GM18861 (cell line): ENCODE results near the gene NEK7.

ENCODE experiments used
- ATAC-seq: cut with Tn5 transposase; IDR thresholded peaks from one replicate; pipeline ENCODE4 v1.9.1; 2021; ENCODE audit not compliant: unreplicated experiment

The NEK7 gene

GRCh38 chr1:198253259-198253658 lies 96.5 kb downstream of the NEK7 start:
- peak; percentile 62 for ATAC-seq

GRCh38 chr1:198253668-198254067 lies 96.9 kb downstream of the NEK7 start:
- peak; percentile 98 for ATAC-seq

GRCh38 chr1:198254521-198254920 lies 97.7 kb downstream of the NEK7 start:
- no peak for ATAC-seq

- ATAC-seq, result no peak
Observed at GRCh38 chr1:198254948-198255347, 98.2 kb downstream of the NEK7 start.

GRCh38 chr1:198255784-198256183 lies 99.0 kb downstream of the NEK7 start:
- no peak for ATAC-seq

- ATAC-seq, result peak; percentile 60
Observed at GRCh38 chr1:198258491-198258890, 101.7 kb downstream of the NEK7 start.

- no peak for ATAC-seq
Observed at GRCh38 chr1:198259333-198260074, 102.7 kb downstream of the NEK7 start.

GRCh38 chr1:198261886-198262285 lies 105.1 kb downstream of the NEK7 start:
- ATAC-seq, result no peak

GRCh38 chr1:198263186-198263585 lies 106.4 kb downstream of the NEK7 start:
- no peak for ATAC-seq

- no peak for ATAC-seq
Observed at GRCh38 chr1:198264282-198264681, 107.5 kb downstream of the NEK7 start.

GRCh38 chr1:198265073-198265661 lies 108.4 kb downstream of the NEK7 start:
- peak; percentile 67 for ATAC-seq

- no peak for ATAC-seq
Observed at GRCh38 chr1:198267056-198267455, 110.3 kb downstream of the NEK7 start.

- no peak for ATAC-seq
Observed at GRCh38 chr1:198267921-198268320, 111.1 kb downstream of the NEK7 start.

GRCh38 chr1:198268784-198269645 lies 112.2 kb downstream of the NEK7 start:
- no peak for ATAC-seq

- ATAC-seq, result no peak
Observed at GRCh38 chr1:198269646-198269940, 112.8 kb downstream of the NEK7 start.

- ATAC-seq, result no peak
Observed at GRCh38 chr1:198270273-198270828, 113.6 kb downstream of the NEK7 start.

- ATAC-seq, result no peak
Observed at GRCh38 chr1:198271467-198271866, 114.7 kb downstream of the NEK7 start.

- no peak for ATAC-seq
Observed at GRCh38 chr1:198272492-198272891, 115.7 kb downstream of the NEK7 start.

GRCh38 chr1:198273748-198274295 lies 117.0 kb downstream of the NEK7 start:
- ATAC-seq, result no peak

- no peak for ATAC-seq
Observed at GRCh38 chr1:198275597-198275996, 118.8 kb downstream of the NEK7 start.

GRCh38 chr1:198276241-198276640 lies 119.4 kb downstream of the NEK7 start:
- no peak for ATAC-seq
